Naive B cell (primary cell): ENCODE results near the gene SBDS. TPM values are rescaled to one million over a fixed set of nuclear protein-coding genes. Genes with fewer than 3 reads are reported as not detected.
"Not testable (repeated sequence)": the region's sequence is repeated elsewhere in the genome, so short reads cannot be mapped to it uniquely, and the experiment has no call there.

Experiments
- ATAC-seq, 2 donors: fragments of 150-1000 bp; cut with Tn5 transposase; 2 replicates each; pipeline ENCODE4 v1.10.0; 2021; ENCODE audit warnings: low read depth in 2 of 2, mild to moderate bottlenecking in 2 of 2, moderate library complexity in 2 of 2
- DNase-seq: peaks from one replicate; pipeline ENCODE4 v3.0.0; 2022
- H3K27ac Mint-ChIP-seq, 6 donors: one replicate each; pipeline ENCODE4 v1.8.0; 2020 to 2022; ENCODE audit warnings: mild to moderate bottlenecking in 6 of 6, mixed read lengths in 6 of 6, moderate library complexity in 5 of 6, inconsistent platforms in 2 of 6
- H3K27me3 Mint-ChIP-seq, 3 donors: one replicate each; pipeline ENCODE4 v1.8.0; 2021 to 2022; ENCODE audit warnings: mixed read lengths in 3 of 3, mild to moderate bottlenecking in 1 of 3
- H3K36me3 Mint-ChIP-seq, 2 donors: one replicate each; pipeline ENCODE4 v1.8.0; 2020 to 2022; ENCODE audit warnings: mixed read lengths in 2 of 2, inconsistent platforms in 1 of 2, mild to moderate bottlenecking in 1 of 2
- H3K4me1 Mint-ChIP-seq, 3 donors: one replicate each; pipeline ENCODE4 v1.8.0; 2020 to 2022; ENCODE audit warnings: mixed read lengths in 3 of 3, inconsistent platforms in 1 of 3, mild to moderate bottlenecking in 1 of 3, moderate library complexity in 1 of 3
- H3K4me3 Mint-ChIP-seq, 8 donors: one replicate each; pipeline ENCODE4 v1.8.0; 2020 to 2022; ENCODE audit warnings: mild to moderate bottlenecking in 8 of 8, mixed read lengths in 8 of 8, moderate library complexity in 8 of 8, inconsistent platforms in 2 of 8
- H3K9me3 Mint-ChIP-seq, 7 donors: one replicate each; pipeline ENCODE4 v1.8.0; 2020 to 2022; ENCODE audit warnings: mixed read lengths in 7 of 7, mild to moderate bottlenecking in 5 of 7, inconsistent platforms in 2 of 7, moderate library complexity in 1 of 7
- polyA plus RNA-seq, 6 donors: library from polyadenylated mRNA; unstranded; fragments of 300-500 nt; fragmentation: Illumina TruSeq; gene quantifications; one replicate each; pipeline ENCODE4 v1.2.3, GENCODE V29; 2021; ENCODE audit warnings: low read depth in 6 of 6

The SBDS gene
- polyA plus RNA-seq, 6 donors from 2014 or later, result 47.5 to 105 (median 67.4) TPM

DNA sequence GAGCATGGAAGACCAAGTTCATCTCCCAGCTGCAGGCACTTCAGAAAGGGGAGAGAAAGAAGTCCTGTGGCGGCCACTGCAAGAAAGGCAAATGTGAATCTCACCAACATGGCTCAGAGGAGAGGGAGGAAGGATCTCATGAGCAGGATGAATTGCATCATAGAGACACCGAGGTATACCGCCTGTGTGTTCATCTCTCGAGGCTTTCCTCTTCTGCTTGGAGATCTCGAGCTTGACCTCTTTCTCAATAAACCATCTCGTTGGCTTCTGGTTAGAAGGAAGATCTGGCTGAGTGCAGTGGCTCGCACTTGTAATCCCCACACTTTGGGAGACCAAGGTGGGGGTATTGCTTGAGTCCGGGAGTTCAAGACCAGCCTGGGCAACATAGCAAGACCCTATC, 22.6 kb upstream of the SBDS start:
- not testable (repeated sequence) for H3K9me3 Mint-ChIP-seq, H3K4me1 Mint-ChIP-seq, DNase-seq

GRCh38 chr7:67014076-67014622, 18.8 kb upstream of the SBDS start:
- not testable (repeated sequence) for H3K4me1 Mint-ChIP-seq, H3K4me3 Mint-ChIP-seq, H3K27me3 Mint-ChIP-seq, H3K9me3 Mint-ChIP-seq, DNase-seq, H3K27ac Mint-ChIP-seq, ATAC-seq
- H3K36me3 Mint-ChIP-seq, result peaks cover 8 to 16% of the 10 kb centered on the region in 2 donors

More for the DNA sequence above, 22.6 kb upstream of the SBDS start:
- H3K36me3 Mint-ChIP-seq, result peaks cover 34 to 38% of the 10 kb centered on the region in 2 donors
- ATAC-seq, H3K27me3 Mint-ChIP-seq, H3K27ac Mint-ChIP-seq, H3K4me3 Mint-ChIP-seq: not testable (repeated sequence)

GRCh38 chr7:67009677-67010076, 14.3 kb upstream of the SBDS start:
- not testable (repeated sequence) for H3K27ac Mint-ChIP-seq, ATAC-seq, H3K27me3 Mint-ChIP-seq, H3K4me1 Mint-ChIP-seq, H3K4me3 Mint-ChIP-seq, H3K36me3 Mint-ChIP-seq, DNase-seq, H3K9me3 Mint-ChIP-seq

DNA sequence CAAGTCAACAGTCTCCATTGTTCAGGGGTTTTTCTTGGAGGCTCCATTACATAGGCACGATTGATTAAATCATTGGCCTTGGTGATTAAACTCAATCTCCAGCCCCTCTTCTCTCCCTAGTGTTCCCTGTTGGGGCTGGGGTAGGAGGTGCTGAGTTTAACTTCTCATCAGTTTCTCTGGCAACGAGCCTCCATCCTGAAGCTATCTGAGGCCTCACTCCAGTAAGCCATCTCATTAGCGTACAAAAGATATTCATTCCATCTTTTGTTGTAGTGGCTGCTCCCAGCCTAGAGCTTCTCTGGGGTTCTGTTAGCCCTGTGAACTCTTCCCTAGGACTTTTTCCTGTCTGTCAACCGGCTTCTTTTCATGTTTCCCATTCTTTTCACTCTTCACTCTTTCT, 12.9 kb upstream of the SBDS start:
- ATAC-seq, result no peak
- no peak for DNase-seq
- Mint-ChIP-seq H3K9me3 (no peaks in the 10 kb centered on the region), H3K27me3 (no peaks in the 10 kb centered on the region), H3K4me1 (peaks cover 0 to 7% (median 3%) of the 10 kb centered on the region in 3 donors), H3K36me3 (peaks cover 0 to 5% of the 10 kb centered on the region in 2 donors), H3K27ac (no peak overlapping the region), H3K4me3 (no peak overlapping the region)

DNA sequence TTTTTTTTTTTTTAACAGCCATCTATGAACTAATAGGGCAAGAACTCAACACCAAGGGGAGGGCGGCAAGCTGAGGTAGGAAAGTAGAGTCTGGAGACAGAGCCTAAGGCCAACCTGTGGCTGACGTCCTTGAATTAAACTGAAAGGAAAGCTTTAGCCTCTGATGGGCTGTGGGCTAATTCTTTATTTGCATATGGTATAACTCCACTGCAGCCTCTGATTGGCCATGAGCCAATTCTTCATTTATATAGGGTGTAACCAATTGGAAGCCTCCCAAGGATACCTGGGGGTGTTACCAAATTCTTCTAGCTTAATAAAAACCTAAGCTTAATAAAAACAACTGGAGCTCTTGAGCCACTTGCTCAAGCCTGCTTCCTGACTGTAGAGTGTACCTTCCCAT, 11.6 kb upstream of the SBDS start:
- peaks cover 0 to 7% (median 6%) of the 10 kb centered on the region in 3 donors for H3K4me1 Mint-ChIP-seq

DNA sequence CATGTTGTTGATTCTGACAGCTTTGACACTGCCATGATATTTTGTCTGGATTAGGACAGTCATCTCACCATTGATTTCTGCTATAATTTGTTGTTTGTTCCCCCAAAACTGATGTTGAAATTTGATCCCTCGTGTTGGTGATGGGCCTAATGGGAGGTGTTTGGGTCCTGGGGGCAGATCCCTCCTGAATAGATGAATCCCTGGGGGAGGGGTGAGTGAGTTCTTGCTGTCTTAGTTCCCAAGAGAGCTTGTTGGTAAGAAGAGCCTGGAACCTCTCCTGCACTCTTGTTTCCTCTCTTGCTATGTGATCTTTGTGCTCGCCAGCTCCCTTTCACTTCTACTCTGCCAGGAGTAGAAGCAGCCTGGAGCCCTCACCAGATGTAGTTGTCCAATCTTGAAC, 8.8 kb upstream of the SBDS start:
- not testable (repeated sequence) for ATAC-seq, H3K27ac Mint-ChIP-seq, DNase-seq, H3K4me1 Mint-ChIP-seq, H3K9me3 Mint-ChIP-seq, H3K36me3 Mint-ChIP-seq, H3K27me3 Mint-ChIP-seq, H3K4me3 Mint-ChIP-seq

More for the DNA sequence above, 11.6 kb upstream of the SBDS start:
- H3K9me3 Mint-ChIP-seq, result no peaks in the 10 kb centered on the region
- H3K27ac Mint-ChIP-seq, result peak overlapping the region in 1 of 6 donors; percentile 19
- no peak for ATAC-seq
- H3K4me3 Mint-ChIP-seq, result no peak overlapping the region
- no peak for DNase-seq
- H3K36me3 Mint-ChIP-seq, result peaks cover 0 to 5% of the 10 kb centered on the region in 2 donors
- H3K27me3 Mint-ChIP-seq, result no peaks in the 10 kb centered on the region

DNA sequence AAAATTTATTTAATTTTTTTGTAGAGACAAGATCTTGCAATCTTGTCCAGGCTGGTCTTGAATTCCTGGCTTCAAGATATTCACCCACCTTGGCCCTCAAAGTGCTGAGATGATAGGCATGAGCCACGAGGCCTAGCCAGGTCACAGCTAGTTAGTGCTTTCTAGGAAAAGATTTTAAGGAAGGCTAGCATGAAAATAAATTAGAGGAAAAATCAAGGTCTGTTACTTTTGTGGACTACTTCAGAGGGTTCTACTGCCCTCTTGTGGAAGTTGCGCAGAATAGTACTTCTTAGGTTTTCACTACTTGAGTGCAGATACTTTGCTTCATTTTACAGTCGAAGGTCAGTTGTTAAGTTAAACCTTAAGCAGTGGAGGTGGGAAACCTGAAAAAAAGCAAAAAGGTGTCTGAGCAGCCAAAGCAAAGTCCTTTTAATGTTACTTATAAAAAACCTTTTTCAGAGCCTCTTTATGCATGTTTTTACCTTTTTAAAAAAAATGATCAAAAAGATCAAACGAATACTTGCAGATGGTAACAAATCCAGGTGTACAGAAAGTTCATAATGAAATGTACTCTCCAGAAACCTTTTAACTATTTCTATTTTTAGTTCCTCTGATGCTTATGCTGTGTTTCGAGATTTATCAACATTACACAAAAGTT, 5.3 kb upstream of the SBDS start:
- Mint-ChIP-seq H3K4me1 (peaks cover 0 to 15% (median 8%) of the 10 kb centered on the region in 3 donors), H3K27ac (peak overlapping the region in 4 of 6 donors; percentile 20 to 76 (median 48)), H3K4me3 (peak overlapping the region in 1 of 8 donors; percentile 72)
- peak; percentile 27 for DNase-seq
- H3K27me3 Mint-ChIP-seq, ATAC-seq, H3K9me3 Mint-ChIP-seq, H3K36me3 Mint-ChIP-seq: not testable (repeated sequence)

DNA sequence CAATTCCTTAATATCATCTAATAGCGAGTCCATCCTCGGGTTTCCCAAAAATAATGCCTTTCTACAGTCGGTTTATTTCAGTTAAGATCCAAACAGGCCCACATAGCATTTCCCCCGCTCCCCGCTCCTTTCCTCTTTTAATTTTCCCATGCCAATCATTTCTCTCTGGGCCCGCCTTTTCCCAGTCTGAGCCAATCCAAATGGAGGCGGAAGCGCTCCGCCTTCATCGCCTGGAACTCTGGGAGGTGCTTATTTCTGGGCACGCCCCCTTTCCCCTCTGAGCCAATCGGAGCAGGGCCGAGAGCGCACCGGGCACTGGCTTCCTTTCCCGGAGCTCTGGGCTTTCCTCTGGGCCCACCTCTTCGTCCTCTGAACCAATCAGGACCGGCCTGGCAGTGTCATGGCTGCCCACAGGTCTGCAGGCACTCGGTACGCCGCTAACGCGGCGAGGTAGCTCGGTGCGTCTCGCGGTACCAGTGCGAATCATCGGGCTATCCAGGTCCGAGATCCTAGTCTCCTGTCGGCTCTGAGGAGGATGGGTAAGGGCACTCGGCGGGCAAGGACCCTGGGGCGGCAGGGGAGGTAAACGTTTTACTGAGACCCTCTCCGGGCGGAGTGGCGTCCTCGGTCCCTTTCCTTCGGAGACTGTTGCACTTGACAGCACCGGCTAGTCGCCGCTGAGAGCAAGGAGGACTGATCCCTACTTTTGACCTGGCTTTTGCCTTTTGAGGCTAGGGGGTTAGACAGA, 1.2 kb upstream of the SBDS start, which contains the start of gene TYW1:
Gene TYW1 (plus strand): TSS at position 390 of the 748 bp plus-strand sequence. CDS start 146 bp downstream, at position 536.
- not testable (repeated sequence) for H3K36me3 Mint-ChIP-seq
- H3K4me3 Mint-ChIP-seq, result peak within 1 kb of the TSS; percentile 94 to 100 (median 100)
- peaks cover 15 to 28% (median 16%) of the 10 kb centered on the region in 3 donors for H3K4me1 Mint-ChIP-seq

DNA sequence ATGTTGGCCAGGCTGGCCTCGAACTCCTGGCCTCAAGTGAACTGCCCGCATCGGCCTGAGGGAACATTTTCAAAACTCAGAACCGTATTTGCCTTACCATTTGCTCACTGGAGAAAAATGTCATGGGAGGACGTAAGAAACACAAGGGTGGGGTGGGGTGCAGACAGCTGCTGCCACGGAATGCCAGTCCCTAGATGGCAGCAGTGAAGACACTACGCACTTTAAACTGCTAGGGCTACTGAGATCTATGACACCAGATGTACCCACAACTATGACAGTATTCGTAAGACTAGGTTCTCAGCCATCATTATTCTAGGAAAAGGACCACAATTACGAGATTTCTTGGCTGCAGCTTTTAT, 716 bp downstream of the SBDS start:
- peak; percentile 63 for DNase-seq
- peak; percentile 59 to 64 for ATAC-seq
- not testable (repeated sequence) for H3K9me3 Mint-ChIP-seq, H3K27me3 Mint-ChIP-seq, H3K36me3 Mint-ChIP-seq
- peak overlapping the region; percentile 94 to 100 (median 100) for H3K4me3 Mint-ChIP-seq
- H3K4me1 Mint-ChIP-seq, result peaks cover 15 to 32% (median 16%) of the 10 kb centered on the region in 3 donors
- peak overlapping the region; percentile 100 for H3K27ac Mint-ChIP-seq

More for the DNA sequence above, 1.2 kb upstream of the SBDS start, which contains the start of gene TYW1:
- H3K9me3 Mint-ChIP-seq, H3K27me3 Mint-ChIP-seq: not testable (repeated sequence)
- peak; percentile 76 to 82 for ATAC-seq
- peak within 1 kb of the TSS; percentile 92 to 100 (median 99) for H3K27ac Mint-ChIP-seq
- peak; percentile 99 for DNase-seq

DNA sequence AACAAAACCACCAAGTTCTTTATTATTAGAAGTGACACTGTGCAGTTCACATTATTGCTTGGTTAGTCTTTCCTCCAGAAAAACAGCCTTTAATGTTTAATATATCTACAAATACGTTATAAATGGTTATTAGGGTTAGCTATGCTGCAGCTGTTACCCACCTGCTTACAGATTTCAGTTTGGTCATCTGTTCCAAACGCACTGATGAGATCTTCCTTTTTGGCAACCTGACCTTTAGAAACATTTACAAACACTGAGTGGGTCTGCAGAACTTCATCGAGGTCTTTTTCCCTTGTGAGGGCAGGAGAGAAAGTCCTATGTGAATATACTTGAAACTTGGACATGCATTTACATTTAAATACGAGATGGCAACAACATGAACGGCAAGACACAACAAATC, 1.3 kb downstream of the SBDS start:
- H3K4me1 Mint-ChIP-seq, result peaks cover 15 to 30% (median 16%) of the 10 kb centered on the region in 3 donors
- not testable (repeated sequence) for ATAC-seq, H3K9me3 Mint-ChIP-seq

GRCh38 chr7:66989552-66989951, 5.8 kb downstream of the SBDS start:
- H3K4me3 Mint-ChIP-seq, H3K27ac Mint-ChIP-seq, ATAC-seq, H3K27me3 Mint-ChIP-seq, DNase-seq, H3K9me3 Mint-ChIP-seq: not testable (repeated sequence)
- Mint-ChIP-seq H3K36me3 (peaks cover 14 to 16% of the 10 kb centered on the region in 2 donors), H3K4me1 (peaks cover 5 to 19% (median 11%) of the 10 kb centered on the region in 3 donors)

More for the DNA sequence above, 1.3 kb downstream of the SBDS start:
- peak overlapping the region; percentile 94 to 100 (median 100) for H3K4me3 Mint-ChIP-seq
- not testable (repeated sequence) for DNase-seq, H3K27me3 Mint-ChIP-seq, H3K36me3 Mint-ChIP-seq
- peak overlapping the region in 4 of 6 donors; percentile 100 for H3K27ac Mint-ChIP-seq

- peaks cover 4 to 25% (median 12%) of the 10 kb centered on the region in 7 donors for H3K9me3 Mint-ChIP-seq
- H3K36me3 Mint-ChIP-seq, H3K4me1 Mint-ChIP-seq, H3K27me3 Mint-ChIP-seq: not testable (repeated sequence)
- peak overlapping the region in 4 of 6 donors; percentile 13 to 98 (median 50) for H3K27ac Mint-ChIP-seq
- DNase-seq, result peak; percentile 21
- ATAC-seq, result peak; percentile 67 to 84
- peak overlapping the region in 1 of 8 donors; percentile 62 for H3K4me3 Mint-ChIP-seq
Measured at GRCh38 chr7:66980336-66980735, 15.1 kb downstream of the SBDS start.

GRCh38 chr7:66979013-66979412, 16.4 kb downstream of the SBDS start:
- H3K9me3 Mint-ChIP-seq, result peaks cover 4 to 25% (median 12%) of the 10 kb centered on the region in 7 donors

More at GRCh38 chr7:66979013-66979412, 16.4 kb downstream of the SBDS start:
- not testable (repeated sequence) for H3K4me3 Mint-ChIP-seq, DNase-seq, H3K36me3 Mint-ChIP-seq, ATAC-seq, H3K27ac Mint-ChIP-seq, H3K4me1 Mint-ChIP-seq, H3K27me3 Mint-ChIP-seq
